Liver (tissue), 3 donors: ENCODE measurements around the gene KIF26B.

Source experiments
- ATF3 ChIP-seq: IDR thresholded peaks from 2 replicates; pipeline ENCODE4 v1.6.1; 2016; ENCODE audit warnings: antibody characterized with exemption
- CTCF ChIP-seq: fragments of 150-350 bp; IDR thresholded peaks from 2 replicates; pipeline ENCODE4 v1.5.1; 2017; ENCODE audit warnings: improper control_type of control experiment, low read depth, low read length; ENCODE audit not compliant: missing input control
- EGR1 ChIP-seq, 2 donors: IDR thresholded peaks; 2 replicates each; pipeline ENCODE4 v1.6.1; 2016 to 2018; ENCODE audit warnings: antibody characterized with exemption in 2 of 2, low read depth in 2 of 2
- FOXA1 ChIP-seq: IDR thresholded peaks from 2 replicates; pipeline ENCODE4 v1.6.1; 2016; ENCODE audit warnings: antibody characterized with exemption
- MAX ChIP-seq: IDR thresholded peaks from 2 replicates; pipeline ENCODE4 v1.6.1; 2016; ENCODE audit warnings: antibody characterized with exemption
- RAD21 ChIP-seq, 2 donors: IDR thresholded peaks; 2 replicates each; pipeline ENCODE4 v1.6.1; 2016; ENCODE audit warnings: antibody characterized with exemption in 2 of 2, mild to moderate bottlenecking in 2 of 2
- REST ChIP-seq: IDR thresholded peaks from 2 replicates; pipeline ENCODE4 v1.6.1; 2016; ENCODE audit warnings: antibody characterized with exemption, mild to moderate bottlenecking
- SP1 ChIP-seq: IDR thresholded peaks from 2 replicates; pipeline ENCODE4 v1.6.1; 2018; ENCODE audit warnings: antibody characterized with exemption, mild to moderate bottlenecking
- TAF1 ChIP-seq: conservative IDR thresholded peaks from 2 replicates; pipeline ENCODE4 v1.6.1; 2016; ENCODE audit warnings: antibody characterized with exemption, mild to moderate bottlenecking
- ZBTB33 ChIP-seq: IDR thresholded peaks from 2 replicates; pipeline ENCODE4 v1.6.1; 2016; ENCODE audit warnings: antibody characterized with exemption
- donor health status: healthy.
- donor health status: healthy.

GRCh38 chr1:245292141-245292540, 137.4 kb downstream of the KIF26B start:
- TF ChIP-seq CTCF (no peak), FOXA1 (no peak), SP1 (no peak), ATF3 (no peak), RAD21 (IDR thresholded peaks at IDR 0.05) (no peak), REST (no peak), ZBTB33 (no peak), MAX (no peak), TAF1 (no peak), EGR1 (IDR thresholded peaks at IDR 0.05; ENCODE audit: low read depth in 2 of 2) (no peak)
